ENCODE data around the gene UMODL1.

GRCh38 chr21:42036313-42036712, 34.8 kb upstream of the UMODL1 start:
- no peak for TF ChIP-seq EP300 (IDR thresholded peaks at IDR 0.05)
- TF ChIP-seq POLR2AphosphoS5 (IDR thresholded peaks at IDR 0.05) = no peak
- TF ChIP-seq CTCF (IDR thresholded peaks at IDR 0.05) = no peak
- no peak for TF ChIP-seq POLR2A (IDR thresholded peaks at IDR 0.05)

Data from stomach (tissue), 4 donors.